Esophagus muscularis mucosa (tissue), 3 donors: ENCODE results near the gene RIN2.

Experiments
- POLR2A ChIP-seq: fragments of 450-650 bp; IDR thresholded peaks from one replicate; pipeline ENCODE4 v1.6.1; 2017; ENCODE audit warnings: antibody characterized with exemption, moderate library complexity, mild to moderate bottlenecking, low read depth
- POLR2AphosphoS5 ChIP-seq, 2 donors: sonication (generic); formaldehyde crosslinking; IDR thresholded peaks; one replicate each; pipeline ENCODE4 v1.6.1; 2017; ENCODE audit warnings: antibody characterized with exemption in 2 of 2
- TF ChIP-seq, protein P1 (sequence below), 3 experiments: fragments of 200-600 bp in 2 of 3; fragments of 450-650 bp in 1 of 3; sonication (generic) in 2 of 3; IDR thresholded peaks; one replicate each; pipeline ENCODE4 v1.5.1; 2017 to 2019; ENCODE audit warnings: antibody characterized with exemption in 3 of 3, mild to moderate bottlenecking in 2 of 3, moderate library complexity in 1 of 3

DNA sequence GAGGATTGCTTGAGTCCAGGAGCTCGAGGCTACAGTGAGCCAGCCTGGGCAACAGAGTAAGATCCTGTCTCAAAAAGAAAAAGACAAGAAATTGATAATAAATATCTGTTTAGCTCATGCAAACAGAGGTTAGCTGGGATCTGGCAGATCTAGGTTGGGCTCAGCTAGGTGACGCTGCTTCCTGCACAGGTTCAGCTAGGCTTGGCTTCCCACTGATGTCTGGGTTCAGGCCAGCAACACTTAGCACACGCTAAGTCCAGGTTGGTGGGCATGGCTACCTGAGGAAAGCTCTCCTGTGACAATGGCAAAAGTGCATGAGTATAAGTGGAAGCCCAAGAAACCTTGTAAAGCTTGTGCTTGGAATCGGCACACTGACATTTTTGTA is 48.7 kb downstream of the RIN2 start:
- no peak for TF ChIP-seq POLR2A
- TF ChIP-seq, protein P1, sequence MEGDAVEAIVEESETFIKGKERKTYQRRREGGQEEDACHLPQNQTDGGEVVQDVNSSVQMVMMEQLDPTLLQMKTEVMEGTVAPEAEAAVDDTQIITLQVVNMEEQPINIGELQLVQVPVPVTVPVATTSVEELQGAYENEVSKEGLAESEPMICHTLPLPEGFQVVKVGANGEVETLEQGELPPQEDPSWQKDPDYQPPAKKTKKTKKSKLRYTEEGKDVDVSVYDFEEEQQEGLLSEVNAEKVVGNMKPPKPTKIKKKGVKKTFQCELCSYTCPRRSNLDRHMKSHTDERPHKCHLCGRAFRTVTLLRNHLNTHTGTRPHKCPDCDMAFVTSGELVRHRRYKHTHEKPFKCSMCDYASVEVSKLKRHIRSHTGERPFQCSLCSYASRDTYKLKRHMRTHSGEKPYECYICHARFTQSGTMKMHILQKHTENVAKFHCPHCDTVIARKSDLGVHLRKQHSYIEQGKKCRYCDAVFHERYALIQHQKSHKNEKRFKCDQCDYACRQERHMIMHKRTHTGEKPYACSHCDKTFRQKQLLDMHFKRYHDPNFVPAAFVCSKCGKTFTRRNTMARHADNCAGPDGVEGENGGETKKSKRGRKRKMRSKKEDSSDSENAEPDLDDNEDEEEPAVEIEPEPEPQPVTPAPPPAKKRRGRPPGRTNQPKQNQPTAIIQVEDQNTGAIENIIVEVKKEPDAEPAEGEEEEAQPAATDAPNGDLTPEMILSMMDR (IDR thresholded peaks at IDR 0.05) = no peak
- no peak for TF ChIP-seq POLR2AphosphoS5 (IDR thresholded peaks at IDR 0.05)
